Inferior parietal cortex (tissue), 1 donor: ENCODE data around the gene EIF2B5.
"Not testable (repeated sequence)": the region's sequence is repeated elsewhere in the genome, so short reads cannot be mapped to it uniquely, and the experiment has no call there.

Source experiments
- DNase-seq: peaks from one replicate; pipeline ENCODE4 v3.0.0-alpha.2; 2016; ENCODE audit errors: extremely low spot score

The EIF2B5 gene

DNA sequence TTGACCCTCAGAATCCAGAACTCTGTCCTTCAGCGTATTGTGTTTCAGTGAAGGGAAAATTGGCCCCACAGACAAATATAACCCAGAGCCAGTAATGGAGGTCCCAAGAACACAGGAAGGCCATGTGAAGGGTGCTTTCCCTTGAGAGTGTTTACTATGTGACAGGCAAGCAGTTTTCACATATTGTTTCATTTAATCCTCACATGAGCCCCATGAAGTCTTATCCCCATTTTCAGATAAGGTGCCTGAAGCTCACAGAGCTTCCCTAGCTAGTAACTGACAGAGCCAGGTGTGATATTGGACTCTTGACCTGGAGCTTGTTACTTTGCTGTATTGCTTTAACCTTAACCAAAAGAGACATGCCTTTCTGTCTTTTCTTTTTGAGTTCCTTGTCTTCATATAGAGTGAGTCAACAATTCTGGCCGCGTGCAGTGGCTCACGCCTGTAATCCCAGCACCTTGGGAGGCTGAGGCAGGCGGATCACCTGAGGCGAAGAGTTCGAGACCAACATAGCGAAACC lies 10.7 kb downstream of the EIF2B5 start:
- no peak for DNase-seq

- no peak for DNase-seq
These were observed 12.9 kb downstream of the EIF2B5 start for GRCh38 chr3:184148076-184148475.

GRCh38 chr3:184149123-184149522 lies 14.0 kb downstream of the EIF2B5 start:
- no peak for DNase-seq

DNA sequence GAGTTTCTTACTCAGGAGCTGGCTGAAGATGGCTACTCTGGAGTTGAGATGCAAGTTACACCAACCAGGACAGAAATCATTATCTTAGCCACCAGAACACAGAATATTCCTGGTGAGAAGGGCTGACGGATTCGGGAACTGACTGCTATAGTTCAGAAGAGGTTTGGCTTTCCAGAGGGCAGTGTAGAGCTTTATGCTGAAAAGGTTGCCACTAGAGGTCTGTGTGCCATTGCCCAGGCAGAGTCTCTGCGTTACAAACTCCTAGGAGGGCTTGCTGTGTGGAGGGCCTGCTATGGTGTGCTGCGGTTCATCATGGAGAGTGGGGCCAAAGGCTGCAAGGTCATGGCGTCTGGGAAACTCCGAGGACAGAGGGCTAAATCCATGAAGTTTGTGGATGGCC lies 14.6 kb downstream of the EIF2B5 start:
- not testable (repeated sequence) for DNase-seq

- peak; percentile 55 for DNase-seq
These were observed 19.9 kb downstream of the EIF2B5 start, which contains the start of gene DVL3 for GRCh38 chr3:184154885-184155643. Gene DVL3, plus strand, starts transcription at chr3:184155377. Its CDS starts 259 bp downstream, at chr3:184155636.

- no peak for DNase-seq
These were observed 20.7 kb downstream of the EIF2B5 start for GRCh38 chr3:184155644-184156521.

DNA sequence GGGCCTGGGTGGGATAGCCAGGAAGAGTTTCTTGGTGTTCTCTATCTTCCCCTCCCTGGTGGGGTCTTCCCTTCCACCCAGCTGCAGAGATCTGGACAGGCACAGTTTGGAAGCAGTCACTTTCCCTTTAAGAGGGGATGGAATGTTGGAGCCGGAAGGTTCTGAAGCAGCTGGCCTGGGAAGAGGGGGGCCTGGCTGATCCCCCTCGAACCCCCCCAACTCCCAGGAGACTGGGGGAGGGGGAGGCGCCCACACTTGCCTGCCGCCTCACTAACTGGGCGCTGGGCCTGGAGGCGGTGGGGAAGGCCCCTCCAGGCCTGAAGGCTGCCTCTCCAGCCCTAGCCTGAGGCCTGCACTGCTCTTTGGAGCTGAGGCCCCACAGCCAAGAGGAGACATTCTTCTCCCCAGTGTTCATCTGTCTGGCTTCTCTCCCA lies 21.4 kb downstream of the EIF2B5 start:
- DNase-seq: no peak

DNA sequence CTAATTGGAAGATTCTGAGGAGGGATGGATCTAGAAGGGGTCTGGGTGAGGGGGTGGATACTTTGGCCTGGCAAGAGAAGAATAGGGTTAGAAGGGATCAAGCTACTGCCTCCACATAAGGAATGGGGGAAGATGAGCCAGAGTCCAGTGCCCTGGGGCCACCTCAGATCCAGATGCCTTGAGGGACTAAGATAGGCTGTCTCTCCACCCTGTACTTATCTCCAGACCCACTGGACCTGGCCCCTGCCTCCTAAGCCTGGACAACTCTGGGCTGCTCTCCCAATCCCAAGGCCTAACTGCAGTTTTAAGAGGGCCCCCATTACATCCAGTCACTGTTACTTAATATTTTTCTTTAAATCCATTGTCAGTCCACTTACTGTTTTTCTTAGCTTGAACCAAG lies 22.0 kb downstream of the EIF2B5 start:
- DNase-seq: no peak

- no peak for DNase-seq
These were observed 23.2 kb downstream of the EIF2B5 start for GRCh38 chr3:184158404-184158803.

DNA sequence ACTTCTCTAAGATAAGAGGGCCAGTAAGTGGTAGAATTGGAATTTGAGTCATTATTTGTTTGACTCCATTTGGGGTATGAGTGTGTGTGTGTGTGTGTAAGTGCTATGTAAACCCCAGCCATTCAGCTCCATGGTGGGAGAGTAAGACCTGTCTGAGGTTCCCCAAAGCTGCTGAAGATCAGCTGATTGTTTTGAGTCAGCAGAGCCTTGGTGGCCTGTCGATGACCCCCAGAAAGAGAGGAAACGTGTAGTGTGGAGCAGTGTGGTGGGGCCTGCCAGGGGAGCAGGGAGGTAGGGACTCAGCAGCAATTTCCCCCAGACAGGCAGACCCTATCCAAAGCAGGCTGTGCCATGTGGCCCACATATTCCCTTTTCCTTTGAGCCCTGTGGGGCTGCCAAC lies 25.3 kb downstream of the EIF2B5 start:
- no peak for DNase-seq

DNA sequence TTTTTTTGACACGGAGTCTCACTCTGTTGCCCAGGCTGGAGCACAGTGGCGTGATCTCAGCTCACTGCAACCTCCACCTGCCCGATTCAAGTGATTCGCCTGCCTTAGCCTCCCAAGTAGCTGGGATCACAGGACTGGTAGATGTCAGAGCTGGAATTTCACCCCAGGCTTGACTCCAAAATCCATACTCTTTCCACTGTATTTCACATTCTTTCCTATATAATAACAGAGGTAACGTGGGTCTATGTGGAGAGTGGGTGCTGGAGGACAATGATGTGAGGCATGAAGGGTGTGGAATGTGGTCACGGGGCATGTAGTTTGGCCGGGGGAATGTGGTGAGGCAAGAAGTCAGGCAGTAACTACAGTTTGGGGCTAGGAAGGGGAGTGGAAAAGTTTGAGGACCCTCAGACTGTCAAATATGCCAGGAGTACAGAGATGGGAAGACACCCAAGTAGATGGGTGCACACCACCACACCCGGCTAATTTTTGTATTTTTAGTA lies 27.5 kb downstream of the EIF2B5 start:
- DNase-seq: not testable (repeated sequence)

GRCh38 chr3:184164648-184165330 lies 29.6 kb downstream of the EIF2B5 start:
- no peak for DNase-seq

GRCh38 chr3:184165543-184165942 lies 30.4 kb downstream of the EIF2B5 start:
- DNase-seq: no peak

- DNase-seq: no peak
These were observed 31.5 kb downstream of the EIF2B5 start for GRCh38 chr3:184166671-184167070.

DNA sequence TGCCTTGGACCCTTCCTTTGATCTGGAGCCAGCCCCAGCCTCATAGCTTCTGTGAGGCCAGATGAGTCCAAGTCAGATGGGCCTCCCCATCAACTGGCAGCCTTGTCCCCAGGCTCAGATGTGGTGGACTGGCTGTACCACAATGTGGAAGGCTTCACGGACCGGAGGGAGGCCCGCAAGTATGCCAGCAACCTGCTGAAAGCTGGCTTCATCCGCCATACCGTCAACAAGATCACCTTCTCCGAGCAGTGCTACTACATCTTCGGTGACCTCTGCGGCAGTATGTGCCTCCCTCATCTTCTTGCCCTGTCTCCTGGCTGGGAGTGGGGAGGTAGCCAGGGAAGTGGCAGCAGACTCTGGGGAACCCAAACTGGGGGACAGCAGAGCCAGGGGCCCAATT lies 32.6 kb downstream of the EIF2B5 start:
- DNase-seq: no peak

DNA sequence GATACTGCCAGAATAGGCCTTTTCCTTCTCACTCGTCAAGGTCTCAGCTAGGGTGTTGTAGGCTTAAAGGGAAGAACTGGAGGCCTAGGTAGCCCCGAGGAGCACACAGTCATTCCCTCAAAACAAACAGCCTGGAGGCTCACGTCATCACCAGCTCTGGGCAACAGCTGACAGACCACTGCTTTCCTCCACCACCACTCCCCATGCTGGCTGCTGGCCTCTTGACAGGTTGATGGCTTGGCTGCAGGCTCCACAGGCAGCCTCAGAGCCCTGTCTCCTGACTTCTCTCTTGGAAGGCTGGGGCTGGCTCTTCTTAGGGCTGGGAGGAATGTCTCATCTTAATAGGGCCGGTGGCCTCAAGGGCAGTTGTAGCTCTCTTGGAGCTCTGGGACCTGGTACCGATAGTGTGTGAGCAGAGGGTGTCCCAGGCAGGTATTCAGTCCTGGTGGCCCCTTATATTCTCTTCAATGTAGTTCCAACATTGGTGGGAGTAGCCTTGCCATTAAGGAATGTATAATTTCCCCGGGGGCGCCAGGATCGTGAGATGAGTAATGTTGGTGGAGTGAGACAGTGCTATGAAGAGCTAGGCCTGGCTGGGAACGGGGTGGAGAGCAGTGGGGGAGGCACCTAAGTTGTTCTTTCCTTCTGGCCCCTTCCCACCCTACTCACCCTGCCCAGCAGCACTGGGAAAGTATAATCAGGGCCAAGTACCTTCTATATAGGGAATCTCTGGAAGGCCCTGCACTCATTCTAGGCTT lies 33.4 kb downstream of the EIF2B5 start:
- no peak for DNase-seq

GRCh38 chr3:184169896-184170875 lies 35.0 kb downstream of the EIF2B5 start:
- DNase-seq: no peak

- DNase-seq: no peak
These were observed 36.4 kb downstream of the EIF2B5 start for GRCh38 chr3:184171562-184171961.

- no peak for DNase-seq
These were observed 37.7 kb downstream of the EIF2B5 start for GRCh38 chr3:184172681-184173373.
